ENCODE measurements around the gene MYBPH.

Gene MYBPH

DNA sequence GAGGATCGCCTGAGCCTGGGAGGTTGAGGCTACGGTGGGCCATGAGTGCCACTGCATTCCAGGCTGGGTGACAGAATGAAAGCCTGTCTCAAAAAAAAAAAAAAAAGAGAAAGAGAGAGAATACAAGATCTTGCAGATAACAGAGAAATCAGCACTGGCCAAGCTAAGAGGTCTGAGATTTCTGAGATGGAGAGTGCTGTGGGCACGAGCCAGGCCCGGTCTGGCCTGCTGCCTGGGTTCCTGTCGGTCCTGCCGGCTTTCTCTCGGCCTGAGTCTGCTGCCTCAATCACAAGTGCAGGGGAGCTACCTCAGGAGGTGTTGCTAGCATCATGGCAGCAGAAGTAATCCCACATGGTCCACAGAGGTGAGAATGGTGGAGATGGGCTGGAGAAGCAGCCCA, 29.1 kb downstream of the MYBPH start:
- no peak for DNase-seq

DNA sequence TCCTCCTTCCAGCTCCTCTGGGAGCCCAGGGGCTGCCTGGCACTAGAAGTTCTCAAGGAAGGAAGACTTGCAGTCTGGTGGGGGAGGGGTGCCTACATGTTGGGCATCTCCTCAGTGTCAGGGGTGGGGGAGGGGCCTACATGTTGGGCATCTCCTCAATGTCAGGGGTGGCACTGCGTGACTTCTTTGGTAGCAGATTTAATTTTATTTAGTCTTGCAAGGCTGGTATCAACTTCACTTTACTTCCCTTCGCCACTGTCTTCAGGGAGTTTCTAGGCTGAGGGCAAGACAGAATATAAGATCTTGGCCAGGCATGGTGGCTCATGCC, 29.6 kb downstream of the MYBPH start:
- DNase-seq = no peak

DNA sequence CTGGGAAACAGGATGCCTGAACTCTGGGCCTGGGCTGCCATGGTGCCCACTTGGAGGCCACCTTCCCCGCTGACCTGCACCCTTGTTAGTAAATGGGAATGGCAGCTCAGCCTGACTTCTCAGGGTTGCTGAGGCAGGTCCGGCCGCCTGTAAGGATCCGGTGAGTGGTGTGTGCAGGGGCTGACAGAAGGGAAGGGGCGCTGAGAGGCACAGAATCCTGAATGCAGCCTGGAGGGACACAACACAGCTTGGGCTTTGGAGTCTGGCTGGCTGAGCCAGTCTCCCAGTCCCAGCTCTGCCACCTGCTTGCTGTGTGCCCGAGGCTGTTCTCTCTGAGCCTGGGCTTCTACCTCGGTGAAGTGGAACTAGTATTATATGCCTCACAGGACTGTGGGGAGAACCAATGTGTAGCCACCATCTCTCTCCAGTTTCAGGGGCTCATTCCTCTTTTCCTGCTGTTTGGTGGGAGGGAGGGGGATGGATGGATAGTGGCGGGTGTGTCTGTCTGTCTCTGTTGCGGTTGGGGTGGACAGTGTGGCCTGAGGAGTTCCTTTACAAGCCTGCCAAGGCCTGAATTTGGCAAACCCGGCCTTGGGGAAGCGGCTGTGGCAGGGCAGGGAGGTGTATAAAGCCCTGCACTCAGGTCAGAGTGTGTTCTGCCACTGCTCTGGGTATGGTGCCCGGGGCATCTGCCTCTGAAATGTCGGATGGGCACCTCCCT, 30.1 kb downstream of the MYBPH start:
- DNase-seq = peak; percentile 15

DNA sequence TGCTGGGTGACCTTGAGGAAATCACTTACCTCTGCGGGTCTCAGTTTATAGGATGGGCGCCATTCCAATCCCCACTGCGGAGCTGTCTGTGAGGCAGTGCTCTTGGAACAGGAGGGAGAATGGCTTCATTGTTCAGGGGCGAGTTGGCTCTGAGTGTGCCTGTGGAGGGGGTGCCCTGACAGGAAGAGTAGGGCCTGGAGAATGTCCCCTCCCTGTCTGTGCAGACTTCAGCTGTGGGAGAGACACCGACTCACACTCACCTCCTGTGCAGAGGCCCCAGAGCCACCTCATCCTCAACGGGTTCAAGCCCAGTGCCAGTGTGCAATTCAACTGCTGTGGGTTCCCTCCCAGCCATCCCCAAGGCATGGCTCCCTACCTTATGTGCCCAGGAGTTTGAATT, 31.0 kb downstream of the MYBPH start:
- DNase-seq = peak; percentile 10

DNA sequence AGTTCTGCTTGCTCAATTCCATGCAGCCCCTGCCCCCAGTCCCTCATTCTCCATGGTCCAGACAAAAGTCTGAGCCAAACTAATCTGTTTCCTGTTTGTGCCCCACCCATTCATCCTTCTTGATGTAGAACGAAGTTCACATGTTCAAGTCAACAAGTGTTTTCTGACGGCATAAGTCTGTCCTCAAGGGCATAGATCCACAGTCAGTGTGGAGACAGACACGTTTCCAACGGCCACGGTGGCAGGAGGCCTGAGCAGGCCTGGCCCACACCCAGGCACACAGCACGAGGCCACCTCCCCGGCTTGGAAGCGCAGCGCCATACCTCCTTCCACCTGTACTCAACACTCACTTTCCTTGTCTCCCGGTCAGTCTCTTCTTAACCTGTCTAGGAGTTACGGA, 32.0 kb downstream of the MYBPH start:
- DNase-seq = no peak

DNA sequence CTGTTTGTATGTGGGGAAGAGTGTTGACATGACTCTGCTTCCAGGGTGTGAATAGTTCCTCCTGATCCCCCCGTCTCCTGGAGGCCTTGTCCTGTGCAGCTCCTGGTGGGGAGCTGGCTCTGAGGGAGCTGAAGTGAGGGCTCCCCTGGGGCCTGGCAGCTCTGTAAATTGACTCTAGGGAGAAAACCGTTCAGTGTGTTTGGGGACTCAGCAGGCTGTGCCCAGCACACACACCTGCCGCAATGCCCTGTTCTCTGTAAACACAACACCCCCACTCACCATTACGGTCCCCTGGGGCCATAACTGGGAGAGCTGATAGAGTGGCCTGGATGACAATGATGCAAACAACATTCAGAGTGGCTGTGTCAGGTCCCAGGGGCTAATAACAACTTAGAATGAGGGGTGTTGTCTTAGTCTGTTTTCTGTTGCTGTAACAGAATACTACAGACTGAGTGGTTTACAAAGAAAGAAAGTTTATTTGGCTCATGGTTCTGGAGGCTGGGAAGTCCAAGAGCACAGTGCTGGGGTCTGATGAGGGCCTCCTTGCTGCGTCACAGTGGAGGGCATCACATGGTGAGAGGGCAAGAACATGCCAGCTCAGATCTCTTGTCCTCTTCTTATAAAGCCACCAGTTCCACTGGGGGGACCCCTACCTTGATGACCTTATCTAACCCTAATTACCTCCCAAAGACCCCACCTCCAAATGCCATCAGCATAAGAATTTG, 32.8 kb downstream of the MYBPH start:
- peak; percentile 96 for DNase-seq

DNA sequence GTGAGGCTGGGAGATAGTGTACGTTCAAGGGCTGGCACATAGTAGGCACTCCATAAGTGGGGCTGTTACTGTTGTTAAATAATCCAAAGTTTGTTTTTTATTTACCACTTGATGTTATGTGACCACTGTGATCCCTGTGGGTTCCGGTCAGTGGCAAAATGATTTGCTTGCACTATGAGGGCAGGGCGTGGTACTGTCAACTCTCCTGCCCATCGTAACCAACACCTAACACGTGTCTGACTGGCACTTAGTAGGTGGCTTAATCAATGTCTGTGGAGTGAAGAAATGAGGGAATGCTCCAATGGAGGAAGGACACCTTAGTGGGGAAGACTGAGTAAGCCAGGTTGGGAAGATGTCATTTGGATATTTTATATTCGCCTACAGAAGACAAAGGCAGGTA, 33.5 kb downstream of the MYBPH start:
- DNase-seq = no peak

DNA sequence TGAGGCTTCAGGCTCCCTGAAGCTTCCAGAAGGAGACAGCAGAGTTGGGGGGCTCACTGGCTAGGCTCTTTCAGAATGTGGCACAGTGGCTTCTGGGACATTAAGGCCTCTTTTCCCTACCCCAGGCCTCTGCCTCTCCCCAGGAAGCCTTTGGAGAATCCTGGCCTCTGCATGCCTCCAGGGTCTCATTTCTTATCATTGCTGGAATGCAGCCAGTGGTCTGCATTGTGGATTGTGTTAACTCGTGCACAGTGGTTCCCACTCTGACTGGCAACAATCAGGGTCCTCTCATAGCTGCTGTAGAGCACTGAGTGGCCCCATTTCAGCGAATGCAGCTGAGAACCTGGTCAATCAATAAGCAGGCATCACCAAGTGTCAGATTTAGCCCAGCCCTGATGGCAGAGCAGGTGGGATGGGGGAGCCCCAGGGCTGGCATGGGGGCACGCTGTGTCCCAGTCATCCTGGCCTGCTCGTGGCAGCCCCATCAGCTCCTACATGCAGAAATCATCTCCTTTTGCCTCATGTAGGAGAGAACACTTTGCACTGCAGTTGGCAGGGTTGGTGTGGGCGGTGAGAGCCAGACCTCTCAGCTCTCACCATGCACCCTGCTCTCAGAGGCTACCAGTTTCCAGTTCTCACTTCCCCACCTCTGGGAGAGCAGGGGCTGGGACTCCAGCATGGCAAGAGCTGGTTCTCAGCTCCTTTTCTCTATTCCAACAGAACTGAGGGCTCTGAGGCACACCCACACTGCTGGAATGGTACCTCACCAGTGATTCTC, 34.7 kb downstream of the MYBPH start:
- DNase-seq = no peak

DNA sequence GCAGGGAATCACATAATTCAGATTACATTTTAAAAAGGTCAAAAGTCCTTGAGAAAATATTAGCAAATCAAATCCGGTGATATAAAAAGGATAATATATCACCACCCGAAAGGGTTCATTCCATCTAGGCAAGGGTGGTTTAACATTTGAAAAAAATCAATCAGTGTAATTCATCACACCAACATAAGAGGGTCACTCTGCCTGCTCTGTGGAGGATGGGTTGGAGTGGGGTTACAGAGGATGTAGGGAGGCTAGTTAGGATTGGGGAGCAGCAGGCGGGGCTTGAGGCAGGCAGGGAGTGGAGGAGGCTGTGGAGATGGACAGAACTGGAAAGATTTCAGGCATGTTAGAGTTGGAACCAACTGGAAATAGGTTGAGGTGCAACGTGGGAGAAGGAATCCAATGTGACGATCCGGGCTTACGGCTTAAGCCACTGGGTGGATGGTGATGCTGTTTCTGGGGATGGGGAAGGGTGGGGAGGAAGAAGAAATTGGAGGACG, 35.6 kb downstream of the MYBPH start:
- no peak for DNase-seq

DNA sequence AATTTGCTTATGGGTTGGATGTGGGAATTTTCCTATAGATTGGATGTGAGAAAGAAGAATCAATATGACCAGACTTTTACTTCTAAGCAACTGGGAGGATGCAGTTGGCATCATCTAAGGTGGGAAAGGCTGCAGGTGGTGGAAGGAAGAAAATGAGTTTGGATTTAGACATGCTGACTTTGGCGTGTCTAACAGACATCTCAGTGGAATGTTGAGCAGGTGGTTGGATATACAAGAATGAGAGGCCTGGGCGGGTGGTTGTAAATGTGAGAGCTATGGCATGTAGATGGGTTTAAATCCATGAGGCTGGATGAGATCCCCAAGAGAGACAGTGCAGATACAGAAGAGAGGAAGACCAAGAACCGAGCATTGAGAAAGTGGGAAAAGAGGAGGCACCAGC, 37.6 kb downstream of the MYBPH start:
- no peak for DNase-seq

DNA sequence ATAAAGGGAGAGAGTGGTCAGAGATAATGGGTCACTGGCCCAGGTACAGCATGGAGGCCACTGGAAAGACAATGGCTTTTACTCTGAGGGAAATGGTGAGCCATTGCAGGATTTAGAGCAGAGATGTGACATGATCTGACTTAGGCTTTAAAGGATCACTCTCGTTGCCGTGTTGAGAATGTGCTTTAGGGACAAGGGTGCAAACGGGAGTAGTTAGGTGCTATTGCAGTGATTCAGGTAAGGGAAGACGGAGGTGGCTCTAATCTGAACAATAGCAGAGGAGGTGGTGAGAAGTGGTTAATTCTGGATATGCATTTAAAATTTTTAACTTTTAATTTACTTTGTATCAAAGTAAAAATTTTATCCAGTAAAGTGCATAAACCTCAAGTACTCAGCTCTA, 38.3 kb downstream of the MYBPH start:
- no peak for DNase-seq

DNA sequence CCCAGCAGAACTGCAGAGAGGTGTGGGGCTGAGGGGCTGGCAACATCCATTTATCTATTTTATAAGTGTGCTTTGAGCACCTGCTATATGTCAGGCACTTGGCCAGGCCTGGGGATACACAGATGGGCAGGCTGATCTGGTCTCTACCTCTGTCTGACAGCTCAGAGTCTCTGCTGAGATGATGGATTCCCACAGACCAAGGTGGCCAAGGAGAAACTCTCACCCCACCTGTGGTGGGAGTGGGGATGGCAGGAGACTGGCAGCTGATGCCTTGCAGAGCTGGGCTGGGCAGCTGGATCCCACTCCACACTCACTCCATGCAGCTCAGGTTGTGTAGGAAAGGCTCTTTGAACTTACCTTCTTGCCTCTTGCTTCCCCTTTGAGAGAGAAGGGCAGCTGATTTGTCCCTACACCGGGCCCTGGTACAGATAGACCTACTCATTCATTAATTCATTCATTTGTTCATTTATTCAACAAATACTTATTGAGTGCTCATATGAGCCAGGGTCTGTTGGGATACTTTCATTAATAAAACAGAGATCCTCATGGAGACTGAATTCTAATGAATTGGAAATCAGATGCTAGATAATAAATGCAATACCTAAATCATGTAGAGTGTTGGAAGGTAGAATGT, 39.1 kb downstream of the MYBPH start:
- DNase-seq = peak; percentile 46

DNA sequence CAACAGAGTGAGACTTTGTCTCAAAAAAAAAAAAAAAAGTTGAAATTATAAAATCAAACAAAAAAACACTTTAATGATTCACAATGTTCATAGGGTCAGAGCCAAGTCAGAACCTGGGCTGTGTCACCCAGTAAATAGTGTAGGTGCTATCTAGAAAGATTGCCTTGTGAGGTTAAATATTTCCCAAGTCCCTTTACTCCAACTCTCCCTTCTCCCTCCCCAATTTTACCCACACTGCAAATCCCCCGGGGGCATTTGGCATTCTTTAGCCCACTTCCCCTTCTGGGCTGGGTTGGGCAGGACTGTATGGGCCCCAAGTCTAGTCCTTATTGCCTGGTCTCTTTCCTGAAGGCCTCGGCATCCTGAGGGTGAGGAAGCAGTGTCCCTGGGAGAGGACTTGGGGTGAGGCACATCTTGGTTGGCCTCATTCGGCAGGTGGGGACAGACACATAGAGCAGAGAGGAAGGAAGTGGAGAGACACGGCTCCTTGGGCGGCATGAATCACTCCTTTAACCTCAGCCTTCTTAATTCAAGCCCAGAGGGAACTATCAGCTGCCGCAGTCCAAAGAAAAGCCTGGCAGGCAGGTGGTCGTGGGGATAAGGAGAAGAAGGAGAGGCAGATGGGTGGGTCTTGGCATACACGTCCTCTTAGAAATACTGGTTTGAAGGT, 39.9 kb downstream of the MYBPH start:
- no peak for DNase-seq

DNA sequence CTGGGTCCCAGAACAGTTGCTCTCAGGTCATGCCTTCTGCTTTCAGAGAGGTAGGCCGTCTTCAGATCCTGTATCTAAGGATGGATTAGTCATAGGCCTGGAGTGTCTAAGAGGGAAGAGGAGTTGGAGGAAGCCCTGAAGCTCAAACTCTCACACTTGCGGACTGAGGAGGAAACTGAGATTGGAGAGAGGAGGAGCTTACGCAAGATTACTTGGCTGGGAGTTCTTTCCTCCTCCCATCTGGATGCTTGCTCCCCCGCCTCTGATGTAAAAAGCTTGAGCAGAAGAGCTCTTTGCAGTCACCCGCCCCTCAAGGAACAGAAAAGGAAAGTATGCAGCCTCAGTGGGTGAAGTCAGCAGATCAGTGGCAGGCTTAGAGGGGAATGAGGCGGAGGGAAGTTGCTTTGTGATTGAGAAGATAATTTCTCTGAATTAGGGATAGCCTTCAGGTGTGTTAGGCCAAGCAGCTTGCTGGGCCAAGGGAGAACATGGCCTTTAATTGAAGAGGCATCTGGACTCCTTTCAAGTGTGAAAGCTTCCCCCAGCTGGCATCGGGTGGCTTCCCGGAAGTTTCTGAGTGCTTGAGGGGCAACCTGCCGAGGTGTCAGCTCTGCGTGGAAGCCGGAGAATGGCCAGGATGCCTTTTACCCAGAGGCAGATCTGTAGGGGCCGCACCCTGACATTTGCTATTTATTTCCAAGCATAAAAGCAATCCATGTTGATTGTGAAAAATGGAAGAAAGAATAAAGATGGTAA, 41.5 kb downstream of the MYBPH start:
- DNase-seq = peak; percentile 23

DNA sequence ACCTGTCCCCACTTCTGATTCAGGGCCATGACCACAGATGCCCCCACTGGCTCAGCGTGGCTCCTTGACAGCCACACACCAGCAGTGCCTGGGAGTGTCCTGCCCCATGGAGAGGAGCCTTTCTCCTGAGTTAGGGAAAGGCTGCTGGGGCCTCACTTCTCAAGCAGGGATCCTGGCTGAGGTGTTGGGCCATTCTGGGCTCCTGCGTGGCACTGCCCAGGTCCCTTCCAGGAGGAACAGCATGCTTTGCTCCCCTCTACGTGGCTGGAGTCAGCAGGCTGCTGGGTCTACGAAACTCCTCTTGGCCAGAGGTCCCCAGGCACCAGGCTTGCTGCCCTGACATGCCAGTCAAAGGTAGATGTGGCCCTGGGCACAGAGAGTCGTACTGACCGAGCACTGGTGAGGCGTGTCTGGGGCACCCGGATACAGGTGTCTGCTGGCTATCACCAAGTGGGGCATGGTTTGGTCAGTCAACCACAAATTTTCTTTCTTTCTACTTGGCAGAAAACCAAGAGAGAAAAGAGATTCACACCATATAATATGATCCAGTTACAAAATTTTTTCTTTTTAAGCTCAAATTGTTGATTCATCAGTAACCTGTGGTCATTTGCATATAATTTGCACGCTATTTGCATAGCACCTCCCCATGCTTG, 44.0 kb downstream of the MYBPH start:
- DNase-seq = no peak

DNA sequence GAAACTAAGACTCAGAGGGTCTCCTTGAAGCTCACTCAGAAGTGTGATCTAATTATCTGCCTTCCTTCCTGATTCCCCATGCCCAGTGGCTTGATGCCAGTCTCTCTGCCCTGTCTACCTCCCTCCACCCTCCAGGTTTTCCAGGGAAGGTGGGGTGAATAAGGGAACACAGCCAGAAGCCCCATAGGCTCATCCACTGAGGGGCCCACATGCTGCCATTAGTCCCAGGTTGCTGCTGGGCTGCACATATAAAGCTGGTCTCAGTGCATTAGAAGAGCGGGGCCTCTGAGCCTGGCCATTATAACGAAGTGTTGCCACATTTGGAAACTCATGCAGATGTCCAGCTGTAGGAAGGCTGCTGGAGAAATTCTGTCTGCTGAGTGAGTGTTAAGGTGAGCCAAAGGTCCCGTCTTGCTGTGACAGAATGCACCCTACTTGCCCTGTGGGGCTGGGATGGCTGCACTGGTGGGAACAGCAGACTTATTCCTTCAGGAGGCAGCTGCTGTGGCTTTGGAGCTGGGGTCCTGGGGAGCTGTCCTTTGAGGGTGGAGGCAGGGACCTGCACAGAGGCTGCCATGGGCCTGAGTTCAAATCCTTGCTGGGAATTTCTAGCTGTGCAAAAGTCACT, 45.2 kb downstream of the MYBPH start:
- DNase-seq = peak; percentile 39

DNA sequence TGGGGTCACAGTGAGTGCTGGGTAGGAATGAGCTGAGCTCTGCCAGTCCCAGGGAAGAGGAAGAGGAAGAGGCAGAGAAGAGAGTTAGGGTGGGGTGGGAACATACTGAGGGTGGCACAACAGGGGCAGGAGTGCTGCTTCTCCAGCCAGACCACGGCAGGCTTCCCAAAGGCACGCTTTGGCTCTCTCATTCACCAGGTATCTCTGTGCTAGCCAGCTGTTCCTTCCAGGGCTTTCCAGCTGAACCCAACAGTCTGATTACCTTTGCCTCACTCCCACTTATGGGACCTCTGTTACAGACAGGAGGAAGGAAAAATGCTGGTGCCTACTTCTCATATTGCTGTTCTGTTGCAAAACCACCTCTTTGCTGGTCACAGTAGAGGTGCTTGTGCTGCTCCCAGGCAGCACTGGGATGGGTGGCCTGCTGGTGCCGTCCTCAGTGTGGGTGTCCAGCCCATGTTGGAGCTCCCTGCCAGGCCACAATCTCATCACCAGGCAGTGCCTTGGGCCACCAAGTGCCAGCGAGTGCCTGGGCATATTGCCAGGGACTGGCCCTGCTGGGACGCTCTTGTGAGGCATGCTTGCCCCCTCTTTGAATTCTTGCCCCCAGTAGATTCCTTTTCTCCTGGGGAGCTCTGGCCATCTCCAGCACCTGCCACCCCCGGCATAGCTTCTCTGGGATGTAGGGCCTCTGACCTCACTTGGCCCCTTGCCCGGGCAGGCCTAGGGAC, 46.0 kb downstream of the MYBPH start:
- peak; percentile 47 for DNase-seq

DNA sequence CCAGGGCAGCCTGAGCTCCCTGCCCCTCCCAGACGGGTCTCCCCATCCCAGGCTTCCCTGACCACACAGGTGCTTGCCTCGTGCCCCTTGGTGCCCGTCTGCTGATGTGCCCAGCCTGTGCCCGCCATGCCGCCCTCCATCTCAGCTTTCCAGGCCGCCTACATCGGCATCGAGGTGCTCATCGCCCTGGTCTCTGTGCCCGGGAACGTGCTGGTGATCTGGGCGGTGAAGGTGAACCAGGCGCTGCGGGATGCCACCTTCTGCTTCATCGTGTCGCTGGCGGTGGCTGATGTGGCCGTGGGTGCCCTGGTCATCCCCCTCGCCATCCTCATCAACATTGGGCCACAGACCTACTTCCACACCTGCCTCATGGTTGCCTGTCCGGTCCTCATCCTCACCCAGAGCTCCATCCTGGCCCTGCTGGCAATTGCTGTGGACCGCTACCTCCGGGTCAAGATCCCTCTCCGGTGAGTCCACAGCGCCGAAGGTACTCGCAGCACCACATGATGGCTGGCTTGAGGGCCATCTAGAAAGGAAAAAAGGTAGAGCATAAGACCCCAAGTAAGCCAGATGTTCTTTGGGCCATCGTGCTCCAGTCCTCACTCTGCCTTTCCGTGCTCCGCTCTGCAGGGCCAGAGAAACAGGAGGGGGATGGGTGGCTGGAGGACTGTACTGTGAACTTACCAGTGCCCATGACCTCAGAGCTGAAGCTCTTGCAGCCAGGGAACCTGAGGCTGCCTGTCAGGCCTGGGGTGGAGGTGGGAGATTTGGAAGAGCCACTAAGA, 46.7 kb downstream of the MYBPH start:
- DNase-seq = no peak

DNA sequence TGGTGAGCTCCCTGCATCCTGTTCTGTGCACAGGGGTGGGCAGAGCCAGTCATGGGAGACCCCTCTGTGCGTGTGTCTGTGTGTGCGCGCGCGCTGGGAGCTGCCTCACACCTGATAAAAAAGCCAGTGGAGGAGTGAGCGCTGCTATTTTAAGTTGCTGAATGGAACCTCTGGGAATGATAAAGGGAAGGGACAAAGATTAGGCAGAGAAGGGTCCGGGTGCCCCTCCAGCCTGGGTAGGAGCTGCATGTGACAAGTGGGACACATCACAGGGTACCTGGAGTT, 47.3 kb downstream of the MYBPH start:
- no peak for DNase-seq
